PC-9 (cell line): ENCODE measurements around the gene OVCH2.

Experiments used
- EZH2 ChIP-seq: fragments of 200-600 bp; sonication (generic); IDR thresholded peaks from 2 replicates; pipeline ENCODE4 v1.8.0; 2017; ENCODE audit warnings: antibody characterized with exemption, low read depth
- TF ChIP-seq, protein P1 (sequence below): fragments of 200-600 bp; sonication (generic); conservative IDR thresholded peaks from 2 replicates; pipeline ENCODE4 v1.6.1; 2017; ENCODE audit warnings: mixed run types, antibody characterized with exemption, mild to moderate bottlenecking, moderate library complexity

- TF ChIP-seq, protein P1, sequence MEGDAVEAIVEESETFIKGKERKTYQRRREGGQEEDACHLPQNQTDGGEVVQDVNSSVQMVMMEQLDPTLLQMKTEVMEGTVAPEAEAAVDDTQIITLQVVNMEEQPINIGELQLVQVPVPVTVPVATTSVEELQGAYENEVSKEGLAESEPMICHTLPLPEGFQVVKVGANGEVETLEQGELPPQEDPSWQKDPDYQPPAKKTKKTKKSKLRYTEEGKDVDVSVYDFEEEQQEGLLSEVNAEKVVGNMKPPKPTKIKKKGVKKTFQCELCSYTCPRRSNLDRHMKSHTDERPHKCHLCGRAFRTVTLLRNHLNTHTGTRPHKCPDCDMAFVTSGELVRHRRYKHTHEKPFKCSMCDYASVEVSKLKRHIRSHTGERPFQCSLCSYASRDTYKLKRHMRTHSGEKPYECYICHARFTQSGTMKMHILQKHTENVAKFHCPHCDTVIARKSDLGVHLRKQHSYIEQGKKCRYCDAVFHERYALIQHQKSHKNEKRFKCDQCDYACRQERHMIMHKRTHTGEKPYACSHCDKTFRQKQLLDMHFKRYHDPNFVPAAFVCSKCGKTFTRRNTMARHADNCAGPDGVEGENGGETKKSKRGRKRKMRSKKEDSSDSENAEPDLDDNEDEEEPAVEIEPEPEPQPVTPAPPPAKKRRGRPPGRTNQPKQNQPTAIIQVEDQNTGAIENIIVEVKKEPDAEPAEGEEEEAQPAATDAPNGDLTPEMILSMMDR, result no peak
- TF ChIP-seq EZH2, result no peak
Observed at GRCh38 chr11:7689239-7689638, 17.0 kb downstream of the OVCH2 start.
